ENCODE data around the gene PRDM8.

Gene PRDM8

GRCh38 chr4:80202190-80202711 lies 4.9 kb downstream of the PRDM8 start:
- no peak for DNase-seq

- no peak for DNase-seq
Observed at GRCh38 chr4:80202741-80203553, 5.6 kb downstream of the PRDM8 start.

GRCh38 chr4:80204433-80205011 lies 7.2 kb downstream of the PRDM8 start:
- no peak for DNase-seq

- no peak for DNase-seq
Observed at GRCh38 chr4:80206111-80206510, 8.8 kb downstream of the PRDM8 start.

- no peak for DNase-seq
Observed at GRCh38 chr4:80206521-80207171, 9.3 kb downstream of the PRDM8 start.

- no peak for DNase-seq
Observed at GRCh38 chr4:80207172-80207583, 9.9 kb downstream of the PRDM8 start.

GRCh38 chr4:80207664-80208063 lies 10.4 kb downstream of the PRDM8 start:
- DNase-seq, result no peak

GRCh38 chr4:80208610-80209339 lies 11.5 kb downstream of the PRDM8 start:
- DNase-seq, result no peak

GRCh38 chr4:80209340-80209701 lies 12.0 kb downstream of the PRDM8 start:
- DNase-seq, result no peak

GRCh38 chr4:80210549-80210948 lies 13.2 kb downstream of the PRDM8 start:
- DNase-seq, result no peak

GRCh38 chr4:80213117-80213815 lies 16.0 kb downstream of the PRDM8 start:
- DNase-seq, result no peak

GRCh38 chr4:80215449-80216052 lies 18.2 kb downstream of the PRDM8 start:
- no peak for DNase-seq

- DNase-seq, result no peak
Observed at GRCh38 chr4:80216100-80216761, 18.9 kb downstream of the PRDM8 start.

GRCh38 chr4:80219301-80220025 lies 22.2 kb downstream of the PRDM8 start:
- DNase-seq, result no peak

GRCh38 chr4:80220711-80221110 lies 23.4 kb downstream of the PRDM8 start:
- no peak for DNase-seq

- no peak for DNase-seq
Observed at GRCh38 chr4:80221161-80221560, 23.9 kb downstream of the PRDM8 start.

- no peak for DNase-seq
Observed at GRCh38 chr4:80225595-80225994, 28.3 kb downstream of the PRDM8 start.

GRCh38 chr4:80226094-80226493 lies 28.8 kb downstream of the PRDM8 start:
- DNase-seq, result no peak

GRCh38 chr4:80228460-80228859 lies 31.2 kb downstream of the PRDM8 start:
- DNase-seq, result no peak

GRCh38 chr4:80229128-80229527 lies 31.8 kb downstream of the PRDM8 start:
- no peak for DNase-seq

- no peak for DNase-seq
Observed at GRCh38 chr4:80229590-80229989, 32.3 kb downstream of the PRDM8 start.

Measured in KG1 (cell line).